ENCODE measurements around the gene OTOGL.

OTOGL gene

GRCh38 chr12:80257920-80258319 is 158.6 kb downstream of the OTOGL start:
- H3K4me3 ChIP-seq = no peak overlapping the region
- H3K36me3 ChIP-seq = no peaks in the 10 kb centered on the region
- H3K4me1 ChIP-seq = no peaks in the 10 kb centered on the region
- H3K27ac ChIP-seq = no peak overlapping the region
- H3K9me3 ChIP-seq = no peaks in the 10 kb centered on the region
- TF ChIP-seq CTCF (IDR thresholded peaks at IDR 0.05) = no peak
- no peak for DNase-seq
- H3K27me3 ChIP-seq = no peaks in the 10 kb centered on the region
- intact Hi-C loops (cut with DNase I; ENCODE audit: low total_unique reads) = no loop called here

GRCh38 chr12:80260269-80260668 is 160.9 kb downstream of the OTOGL start:
- intact Hi-C loops (cut with DNase I; ENCODE audit: low total_unique reads) = no loop called here

GRCh38 chr12:80261403-80261802 is 162.1 kb downstream of the OTOGL start:
- H3K9me3 ChIP-seq = no peaks in the 10 kb centered on the region

More at GRCh38 chr12:80260269-80260668, 160.9 kb downstream of the OTOGL start:
- no peaks in the 10 kb centered on the region for H3K4me1 ChIP-seq
- H3K27ac ChIP-seq = no peak overlapping the region
- no peak for TF ChIP-seq CTCF (IDR thresholded peaks at IDR 0.05)
- no peaks in the 10 kb centered on the region for H3K36me3 ChIP-seq
- no peak for DNase-seq
- H3K27me3 ChIP-seq = no peaks in the 10 kb centered on the region
- H3K4me3 ChIP-seq = no peak overlapping the region
- H3K9me3 ChIP-seq = no peaks in the 10 kb centered on the region

DNA sequence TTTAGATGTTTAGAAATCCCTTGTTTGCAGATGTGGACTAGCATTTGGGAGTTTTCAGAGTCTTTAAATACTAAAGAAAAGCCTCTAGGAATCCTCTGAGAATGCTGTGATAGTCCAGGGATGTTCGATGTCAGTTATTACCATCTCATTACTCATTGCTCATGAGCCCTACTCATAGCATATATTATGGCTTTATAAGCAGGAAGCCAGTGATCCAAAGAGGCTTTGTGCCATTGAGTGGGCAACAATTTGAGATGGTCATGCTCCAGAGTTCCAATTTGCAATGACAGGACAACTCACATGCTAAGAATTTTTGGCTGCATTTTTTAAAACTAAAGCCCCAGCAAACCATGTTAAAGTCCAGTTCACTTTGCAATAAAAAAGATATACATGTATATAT is 163.0 kb downstream of the OTOGL start:
- no peaks in the 10 kb centered on the region for H3K36me3 ChIP-seq
- no peak for DNase-seq
- intact Hi-C loops (cut with DNase I; ENCODE audit: low total_unique reads) = no loop called here
- no peaks in the 10 kb centered on the region for H3K4me1 ChIP-seq
- no peaks in the 10 kb centered on the region for H3K9me3 ChIP-seq
- H3K27ac ChIP-seq = no peak overlapping the region
- no peak for TF ChIP-seq CTCF (IDR thresholded peaks at IDR 0.05)
- no peak overlapping the region for H3K4me3 ChIP-seq
- H3K27me3 ChIP-seq = no peaks in the 10 kb centered on the region

More at GRCh38 chr12:80261403-80261802, 162.1 kb downstream of the OTOGL start:
- no peak for DNase-seq
- intact Hi-C loops (cut with DNase I; ENCODE audit: low total_unique reads) = no loop called here
- no peaks in the 10 kb centered on the region for H3K36me3 ChIP-seq
- no peaks in the 10 kb centered on the region for H3K4me1 ChIP-seq
- no peak for TF ChIP-seq CTCF (IDR thresholded peaks at IDR 0.05)
- no peak overlapping the region for H3K27ac ChIP-seq
- H3K27me3 ChIP-seq = no peaks in the 10 kb centered on the region
- no peak overlapping the region for H3K4me3 ChIP-seq

DNA sequence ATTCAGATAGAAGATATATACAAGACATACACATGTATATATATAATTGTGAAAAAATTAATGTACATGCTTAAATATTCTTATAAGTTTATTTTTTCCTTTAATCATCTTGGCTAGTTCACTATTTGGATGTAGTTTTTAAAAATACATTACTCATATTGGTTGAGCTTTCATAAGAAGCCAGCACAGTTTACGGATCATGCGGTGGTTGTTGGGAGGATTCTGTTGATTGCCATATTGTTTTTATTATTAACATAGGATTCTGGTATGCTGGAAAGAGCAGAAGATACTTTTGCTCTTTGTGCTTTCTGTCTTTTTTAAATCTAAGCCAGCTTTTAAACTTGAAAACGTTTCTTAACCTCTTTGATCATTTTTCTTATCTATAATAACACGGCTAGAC is 163.4 kb downstream of the OTOGL start:
- Histone ChIP-seq H3K4me1 (no peaks in the 10 kb centered on the region), H3K27ac (no peak overlapping the region), H3K27me3 (no peaks in the 10 kb centered on the region), H3K4me3 (no peak overlapping the region), H3K9me3 (no peaks in the 10 kb centered on the region), H3K36me3 (no peaks in the 10 kb centered on the region)
- no peak for DNase-seq
- no peak for TF ChIP-seq CTCF (IDR thresholded peaks at IDR 0.05)
- intact Hi-C loops (cut with DNase I; ENCODE audit: low total_unique reads) = no loop called here

DNA sequence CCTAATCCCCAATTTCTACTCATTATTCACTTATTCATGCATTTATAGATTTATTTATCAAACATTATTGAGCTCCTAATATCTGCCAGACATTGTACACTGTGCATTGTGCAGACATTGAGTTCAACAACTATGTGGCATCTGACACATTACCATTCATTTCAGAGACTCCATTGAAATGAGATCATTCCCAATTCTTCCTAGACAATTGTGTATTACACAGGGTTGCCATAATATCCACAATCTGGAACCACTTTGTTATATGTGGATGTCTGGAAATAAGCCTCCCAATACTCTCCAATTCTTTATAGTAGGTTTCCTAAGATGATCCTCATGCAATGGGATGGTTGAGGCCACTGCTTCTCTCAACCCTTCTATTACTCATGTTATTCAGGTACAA is 165.0 kb downstream of the OTOGL start:
- no peak for TF ChIP-seq CTCF (IDR thresholded peaks at IDR 0.05)
- intact Hi-C loops (cut with DNase I; ENCODE audit: low total_unique reads) = no loop called here
- Histone ChIP-seq H3K4me1 (peaks cover 0 to 7% (median 2%) of the 10 kb centered on the region in 4 donors), H3K27ac (no peak overlapping the region), H3K27me3 (no peaks in the 10 kb centered on the region), H3K36me3 (no peaks in the 10 kb centered on the region), H3K9me3 (no peaks in the 10 kb centered on the region), H3K4me3 (no peak overlapping the region)
- no peak for DNase-seq

Measured in tibial artery (tissue), 4 donors.